ENCODE results near the gene NBAS.

NBAS gene

GRCh38 chr2:15293262-15293937 lies 267.7 kb downstream of the NBAS start:
- DNase-seq (ENCODE audit: low read depth), result no peak

GRCh38 chr2:15287447-15288184 lies 273.5 kb downstream of the NBAS start:
- no peak overlapping the region for H3K4me3 ChIP-seq (ENCODE audit: low read depth, low read length)
- TF ChIP-seq CTCF (IDR thresholded peaks at IDR 0.05; ENCODE audit: control insufficient read depth, extremely low read depth, insufficient read depth), result no peak
- DNase-seq (ENCODE audit: low read depth), result no peak

More at GRCh38 chr2:15293262-15293937, 267.7 kb downstream of the NBAS start:
- no peak for TF ChIP-seq CTCF (IDR thresholded peaks at IDR 0.05; ENCODE audit: control insufficient read depth, extremely low read depth, insufficient read depth)
- H3K4me3 ChIP-seq (ENCODE audit: low read depth, low read length), result no peak overlapping the region

- peak; percentile 68 for DNase-seq (ENCODE audit: low read depth)
- no peak overlapping the region for H3K4me3 ChIP-seq (ENCODE audit: low read depth, low read length)
- TF ChIP-seq CTCF (IDR thresholded peaks at IDR 0.05; ENCODE audit: control insufficient read depth, extremely low read depth, insufficient read depth), result no peak
These were observed 276.5 kb downstream of the NBAS start for GRCh38 chr2:15284614-15285013.

- no peak for TF ChIP-seq CTCF (IDR thresholded peaks at IDR 0.05; ENCODE audit: control insufficient read depth, extremely low read depth, insufficient read depth)
These were observed 279.5 kb downstream of the NBAS start for GRCh38 chr2:15281681-15282080.

GRCh38 chr2:15279201-15279876 lies 281.8 kb downstream of the NBAS start:
- TF ChIP-seq CTCF (IDR thresholded peaks at IDR 0.05; ENCODE audit: control insufficient read depth, extremely low read depth, insufficient read depth), result no peak
- no peak overlapping the region for H3K4me3 ChIP-seq (ENCODE audit: low read depth, low read length)
- no peak for DNase-seq (ENCODE audit: low read depth)

More at GRCh38 chr2:15281681-15282080, 279.5 kb downstream of the NBAS start:
- no peak overlapping the region for H3K4me3 ChIP-seq (ENCODE audit: low read depth, low read length)
- DNase-seq (ENCODE audit: low read depth), result no peak

GRCh38 chr2:15278296-15278695 lies 282.8 kb downstream of the NBAS start:
- TF ChIP-seq CTCF (IDR thresholded peaks at IDR 0.05; ENCODE audit: control insufficient read depth, extremely low read depth, insufficient read depth), result no peak
- no peak for DNase-seq (ENCODE audit: low read depth)
- no peak overlapping the region for H3K4me3 ChIP-seq (ENCODE audit: low read depth, low read length)
